Neural cell (in vitro differentiated cells): ENCODE data around the gene RPS2. TPM values are rescaled to one million over a fixed set of nuclear protein-coding genes. Genes with fewer than 3 reads are reported as not detected.

ENCODE experiments used
- H2AFZ ChIP-seq: fragments of 200-600, 300-800 bp; sonication (generic), shearing (Covaris generic); 2 replicates; pipeline ENCODE4 v1.6.0; 2014; ENCODE audit warnings: low read depth, mild to moderate bottlenecking, antibody characterized with exemption, low read length, moderate library complexity
- H3F3A ChIP-seq: fragments of 200-600 bp; shearing (Covaris generic); 2 replicates; pipeline ENCODE4 v1.6.1; 2016; ENCODE audit warnings: mild to moderate bottlenecking, moderate library complexity, mixed read lengths, antibody characterized with exemption, low read length; ENCODE audit not compliant: insufficient read depth, poor library complexity, severe bottlenecking
- H3K27ac ChIP-seq: fragments of 200-600, 300-800 bp; sonication (generic), shearing (Covaris generic); 2 replicates; pipeline ENCODE4 v1.5.1; 2014; ENCODE audit warnings: mild to moderate bottlenecking, low read length, moderate library complexity
- H3K27me3 ChIP-seq: fragments of 300-800, 200-600 bp; sonication (generic), shearing (Covaris generic); 2 replicates; pipeline ENCODE4 v1.6.0; 2014; ENCODE audit warnings: mild to moderate bottlenecking, low read depth, low read length, moderate library complexity; ENCODE audit not compliant: insufficient read depth
- H3K36me3 ChIP-seq: fragments of 300-800, 200-600 bp; sonication (generic), shearing (Covaris generic); 2 replicates; pipeline ENCODE4 v1.5.1; 2014; ENCODE audit warnings: mild to moderate bottlenecking, antibody characterized with exemption, low read length, moderate library complexity; ENCODE audit not compliant: insufficient read depth
- H3K4me2 ChIP-seq: fragments of 300-800, 200-600 bp; sonication (generic), shearing (Covaris generic); 2 replicates; pipeline ENCODE4 v1.6.0; 2014; ENCODE audit warnings: mild to moderate bottlenecking, low read length
- H3K4me3 ChIP-seq: fragments of 300-800, 200-600 bp; sonication (generic), shearing (Covaris generic); 2 replicates; pipeline ENCODE4 v1.5.1; 2014; ENCODE audit warnings: mild to moderate bottlenecking, low read length, moderate library complexity
- H3K79me2 ChIP-seq: fragments of 200-600 bp; shearing (Covaris generic); replicated peaks from 2 replicates; pipeline ENCODE4 v1.6.0; 2014; ENCODE audit warnings: mild to moderate bottlenecking, low read length, moderate library complexity; ENCODE audit not compliant: insufficient read depth
- H3K9ac ChIP-seq: fragments of 300-800, 200-600 bp; sonication (generic), shearing (Covaris generic); 2 replicates; pipeline ENCODE4 v1.6.1; 2016; ENCODE audit warnings: mild to moderate bottlenecking, low read length, mixed read lengths
- H3K9me2 ChIP-seq: fragments of 200-600 bp; shearing (Covaris generic); 2 replicates; pipeline ENCODE4 v1.6.1; 2016; ENCODE audit warnings: mild to moderate bottlenecking, low read length, mixed read lengths; ENCODE audit not compliant: insufficient read depth
- H3K9me3 ChIP-seq: fragments of 200-600, 300-800 bp; sonication (generic), shearing (Covaris generic); 2 replicates; pipeline ENCODE4 v1.6.1; 2016; ENCODE audit warnings: mild to moderate bottlenecking, mixed run types, low read length, moderate library complexity, mixed read lengths
- H4K20me1 ChIP-seq: fragments of 200-600 bp; shearing (Covaris generic); 2 replicates; pipeline ENCODE4 v1.6.1; 2016; ENCODE audit warnings: mild to moderate bottlenecking, mixed run types; ENCODE audit not compliant: insufficient read depth
- EP300 ChIP-seq: fragments of 450-650 bp; conservative IDR thresholded peaks from 2 replicates; pipeline ENCODE4 v1.6.1; 2014; ENCODE audit warnings: antibody characterized with exemption, mild to moderate bottlenecking, moderate library complexity; ENCODE audit not compliant: poor library complexity, severe bottlenecking
- EZH2 ChIP-seq: fragments of 200-600, 300-800 bp; shearing (Covaris generic), sonication (generic); IDR thresholded peaks from 2 replicates; pipeline ENCODE4 v1.6.1; 2014; ENCODE audit warnings: antibody characterized with exemption, low read length, borderline replicate concordance, mild to moderate bottlenecking; ENCODE audit not compliant: insufficient read depth, poor library complexity, severe bottlenecking
- MXI1 ChIP-seq: fragments of 450-650 bp; conservative IDR thresholded peaks from 2 replicates; pipeline ENCODE4 v1.6.1; 2014; ENCODE audit warnings: antibody characterized with exemption, mild to moderate bottlenecking; ENCODE audit not compliant: poor library complexity, severe bottlenecking
- POLR2AphosphoS5 ChIP-seq: IDR thresholded peaks from 2 replicates; pipeline ENCODE4 v1.6.1; 2012
- RAD21 ChIP-seq: fragments of 450-650 bp; conservative IDR thresholded peaks from 2 replicates; pipeline ENCODE4 v1.6.1; 2014; ENCODE audit warnings: antibody characterized with exemption, mild to moderate bottlenecking, moderate library complexity
- SMC3 ChIP-seq: fragments of 450-650 bp; conservative IDR thresholded peaks from 2 replicates; pipeline ENCODE4 v1.6.1; 2014; ENCODE audit warnings: antibody characterized with exemption, mild to moderate bottlenecking, moderate library complexity; ENCODE audit not compliant: poor library complexity
- TAF1 ChIP-seq: IDR thresholded peaks from 2 replicates; pipeline ENCODE4 v1.6.1; 2012; ENCODE audit warnings: low read depth
- polyA plus RNA-seq: library from polyadenylated mRNA; depleted of rRNA; stranded (reverse); fragments of >200 nt; gene quantifications from 2 replicates; pipeline ENCODE4 v1.2.3, GENCODE V29; 2014
- TF ChIP-seq, protein P1 (sequence below): IDR thresholded peaks from 2 replicates; pipeline ENCODE4 v1.6.1; 2012; ENCODE audit warnings: borderline replicate concordance
- TF ChIP-seq, protein P2 (sequence below): fragments of 450-650 bp; IDR thresholded peaks from 2 replicates; pipeline ENCODE4 v1.5.1; 2014; ENCODE audit warnings: antibody characterized with exemption, mild to moderate bottlenecking, moderate library complexity; ENCODE audit not compliant: poor library complexity, severe bottlenecking

RPS2 gene
- polyA plus RNA-seq, 1 donor from 2014 or later: 1,393 TPM

DNA sequence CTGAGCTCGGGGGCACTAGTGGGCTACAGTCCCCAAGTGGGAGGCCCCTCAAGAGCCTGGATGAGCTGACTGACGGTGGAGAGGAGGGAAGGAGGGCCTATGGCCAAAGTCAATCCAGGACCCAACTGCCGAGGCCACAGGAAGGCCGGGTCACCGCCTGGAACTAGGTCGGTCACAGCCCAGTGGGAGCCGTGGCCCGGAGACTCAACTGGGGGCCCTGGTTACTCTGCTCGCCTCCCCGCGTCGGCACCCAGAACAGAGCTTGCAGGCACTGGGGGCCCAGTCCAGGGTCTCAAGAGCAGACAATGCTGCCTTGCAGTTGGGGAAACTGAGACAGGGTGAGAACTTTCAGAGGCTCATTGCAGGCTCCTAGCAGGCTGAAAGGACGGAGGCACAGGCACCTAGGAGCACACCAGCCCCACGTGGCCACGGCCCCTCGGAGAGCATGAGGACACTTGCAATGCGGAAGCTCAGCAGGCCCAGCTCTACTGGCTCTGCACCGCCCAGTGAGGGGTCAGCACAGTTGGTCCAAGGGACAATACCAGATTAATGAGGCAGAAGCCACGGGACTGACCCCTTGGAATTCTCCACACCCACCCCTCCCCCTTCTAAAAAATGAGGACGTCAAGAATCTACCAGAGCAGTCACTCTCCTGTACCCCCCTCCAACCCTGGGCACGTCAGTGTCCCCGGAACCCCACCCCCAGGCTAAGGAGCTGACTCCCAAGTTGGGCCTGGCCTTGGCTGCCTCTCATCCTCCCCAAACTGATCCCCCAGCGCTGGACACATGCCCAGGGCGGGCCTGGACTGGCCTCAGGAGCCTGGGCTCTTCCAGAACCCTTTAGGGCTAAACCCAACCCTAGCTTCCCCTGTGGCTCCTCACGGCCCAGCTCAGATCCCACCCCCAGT lies 48.6 kb downstream of the RPS2 start:
- H3K9me2 ChIP-seq: no peaks in the 10 kb centered on the region
- no peak overlapping the region for H2AFZ ChIP-seq
- H3K36me3 ChIP-seq: no peaks in the 10 kb centered on the region
- no peaks in the 10 kb centered on the region for H3K79me2 ChIP-seq
- H3K4me2 ChIP-seq: no peak overlapping the region
- TF ChIP-seq MXI1 (no peak), SMC3 (no peak), POLR2AphosphoS5 (no peak), EZH2 (no peak), TAF1 (no peak), RAD21 (no peak), EP300 (no peak)
- TF ChIP-seq, protein P1, sequence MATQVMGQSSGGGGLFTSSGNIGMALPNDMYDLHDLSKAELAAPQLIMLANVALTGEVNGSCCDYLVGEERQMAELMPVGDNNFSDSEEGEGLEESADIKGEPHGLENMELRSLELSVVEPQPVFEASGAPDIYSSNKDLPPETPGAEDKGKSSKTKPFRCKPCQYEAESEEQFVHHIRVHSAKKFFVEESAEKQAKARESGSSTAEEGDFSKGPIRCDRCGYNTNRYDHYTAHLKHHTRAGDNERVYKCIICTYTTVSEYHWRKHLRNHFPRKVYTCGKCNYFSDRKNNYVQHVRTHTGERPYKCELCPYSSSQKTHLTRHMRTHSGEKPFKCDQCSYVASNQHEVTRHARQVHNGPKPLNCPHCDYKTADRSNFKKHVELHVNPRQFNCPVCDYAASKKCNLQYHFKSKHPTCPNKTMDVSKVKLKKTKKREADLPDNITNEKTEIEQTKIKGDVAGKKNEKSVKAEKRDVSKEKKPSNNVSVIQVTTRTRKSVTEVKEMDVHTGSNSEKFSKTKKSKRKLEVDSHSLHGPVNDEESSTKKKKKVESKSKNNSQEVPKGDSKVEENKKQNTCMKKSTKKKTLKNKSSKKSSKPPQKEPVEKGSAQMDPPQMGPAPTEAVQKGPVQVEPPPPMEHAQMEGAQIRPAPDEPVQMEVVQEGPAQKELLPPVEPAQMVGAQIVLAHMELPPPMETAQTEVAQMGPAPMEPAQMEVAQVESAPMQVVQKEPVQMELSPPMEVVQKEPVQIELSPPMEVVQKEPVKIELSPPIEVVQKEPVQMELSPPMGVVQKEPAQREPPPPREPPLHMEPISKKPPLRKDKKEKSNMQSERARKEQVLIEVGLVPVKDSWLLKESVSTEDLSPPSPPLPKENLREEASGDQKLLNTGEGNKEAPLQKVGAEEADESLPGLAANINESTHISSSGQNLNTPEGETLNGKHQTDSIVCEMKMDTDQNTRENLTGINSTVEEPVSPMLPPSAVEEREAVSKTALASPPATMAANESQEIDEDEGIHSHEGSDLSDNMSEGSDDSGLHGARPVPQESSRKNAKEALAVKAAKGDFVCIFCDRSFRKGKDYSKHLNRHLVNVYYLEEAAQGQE: no peak
- TF ChIP-seq, protein P2, sequence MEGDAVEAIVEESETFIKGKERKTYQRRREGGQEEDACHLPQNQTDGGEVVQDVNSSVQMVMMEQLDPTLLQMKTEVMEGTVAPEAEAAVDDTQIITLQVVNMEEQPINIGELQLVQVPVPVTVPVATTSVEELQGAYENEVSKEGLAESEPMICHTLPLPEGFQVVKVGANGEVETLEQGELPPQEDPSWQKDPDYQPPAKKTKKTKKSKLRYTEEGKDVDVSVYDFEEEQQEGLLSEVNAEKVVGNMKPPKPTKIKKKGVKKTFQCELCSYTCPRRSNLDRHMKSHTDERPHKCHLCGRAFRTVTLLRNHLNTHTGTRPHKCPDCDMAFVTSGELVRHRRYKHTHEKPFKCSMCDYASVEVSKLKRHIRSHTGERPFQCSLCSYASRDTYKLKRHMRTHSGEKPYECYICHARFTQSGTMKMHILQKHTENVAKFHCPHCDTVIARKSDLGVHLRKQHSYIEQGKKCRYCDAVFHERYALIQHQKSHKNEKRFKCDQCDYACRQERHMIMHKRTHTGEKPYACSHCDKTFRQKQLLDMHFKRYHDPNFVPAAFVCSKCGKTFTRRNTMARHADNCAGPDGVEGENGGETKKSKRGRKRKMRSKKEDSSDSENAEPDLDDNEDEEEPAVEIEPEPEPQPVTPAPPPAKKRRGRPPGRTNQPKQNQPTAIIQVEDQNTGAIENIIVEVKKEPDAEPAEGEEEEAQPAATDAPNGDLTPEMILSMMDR: no peak
- no peak overlapping the region for H3K27ac ChIP-seq
- no peaks in the 10 kb centered on the region for H4K20me1 ChIP-seq
- H3K9me3 ChIP-seq: no peaks in the 10 kb centered on the region
- no peak overlapping the region for H3K9ac ChIP-seq
- H3K4me3 ChIP-seq: no peak overlapping the region
- peaks cover 55% of the 10 kb centered on the region for H3K27me3 ChIP-seq
- no peaks in the 10 kb centered on the region for H3F3A ChIP-seq

DNA sequence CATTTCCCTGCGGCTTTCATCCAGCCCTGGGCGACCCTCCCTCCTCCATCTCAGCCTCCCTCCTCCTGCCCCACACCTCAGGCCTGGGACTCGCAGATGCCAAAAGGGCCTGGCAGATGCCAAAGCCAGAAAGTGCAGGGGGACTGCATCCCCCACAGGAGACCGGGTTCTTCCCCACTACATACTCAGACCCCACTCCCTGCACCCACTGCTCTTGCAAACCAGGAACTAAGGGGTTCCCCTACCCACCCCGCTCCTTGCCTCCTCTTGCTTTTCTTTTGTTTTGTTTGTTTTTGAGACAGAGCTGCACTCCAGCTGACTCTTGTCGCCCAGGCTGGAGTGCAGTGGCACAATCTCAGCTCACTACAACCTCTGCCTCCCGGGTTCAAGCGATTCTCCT lies 49.6 kb downstream of the RPS2 start:
- H3K27me3 ChIP-seq: peaks cover 45% of the 10 kb centered on the region
- no peak overlapping the region for H3K9ac ChIP-seq
- no peaks in the 10 kb centered on the region for H3K9me3 ChIP-seq
- H3K4me3 ChIP-seq: no peak overlapping the region
- no peak overlapping the region for H3K4me2 ChIP-seq
- no peak overlapping the region for H2AFZ ChIP-seq
- no peak overlapping the region for H3K27ac ChIP-seq
- H3K36me3 ChIP-seq: no peaks in the 10 kb centered on the region
- H3K79me2 ChIP-seq: no peaks in the 10 kb centered on the region
- no peaks in the 10 kb centered on the region for H4K20me1 ChIP-seq
- H3F3A ChIP-seq: no peaks in the 10 kb centered on the region
- H3K9me2 ChIP-seq: no peaks in the 10 kb centered on the region
- no peak for TF ChIP-seq TAF1
- no peak for TF ChIP-seq EZH2
- no peak for TF ChIP-seq MXI1
- TF ChIP-seq, protein P2: no peak
- TF ChIP-seq POLR2AphosphoS5: no peak
- no peak for TF ChIP-seq SMC3
- no peak for TF ChIP-seq EP300
- TF ChIP-seq, protein P1: no peak
- no peak for TF ChIP-seq RAD21
